AG09319 (cell line): ENCODE data around the gene HIVEP1.

ENCODE experiments used
- DNase-seq: peaks from one replicate; pipeline ENCODE4 v3.0.0-alpha.2; 2010; ENCODE audit warnings: low read depth; ENCODE audit errors: extremely low read depth
- TF ChIP-seq, protein P1 (sequence below): IDR thresholded peaks from 2 replicates; pipeline ENCODE4 v1.5.1; 2011; ENCODE audit warnings: low read depth, mild to moderate bottlenecking, inconsistent platforms, low read length, moderate library complexity

Gene HIVEP1

DNA sequence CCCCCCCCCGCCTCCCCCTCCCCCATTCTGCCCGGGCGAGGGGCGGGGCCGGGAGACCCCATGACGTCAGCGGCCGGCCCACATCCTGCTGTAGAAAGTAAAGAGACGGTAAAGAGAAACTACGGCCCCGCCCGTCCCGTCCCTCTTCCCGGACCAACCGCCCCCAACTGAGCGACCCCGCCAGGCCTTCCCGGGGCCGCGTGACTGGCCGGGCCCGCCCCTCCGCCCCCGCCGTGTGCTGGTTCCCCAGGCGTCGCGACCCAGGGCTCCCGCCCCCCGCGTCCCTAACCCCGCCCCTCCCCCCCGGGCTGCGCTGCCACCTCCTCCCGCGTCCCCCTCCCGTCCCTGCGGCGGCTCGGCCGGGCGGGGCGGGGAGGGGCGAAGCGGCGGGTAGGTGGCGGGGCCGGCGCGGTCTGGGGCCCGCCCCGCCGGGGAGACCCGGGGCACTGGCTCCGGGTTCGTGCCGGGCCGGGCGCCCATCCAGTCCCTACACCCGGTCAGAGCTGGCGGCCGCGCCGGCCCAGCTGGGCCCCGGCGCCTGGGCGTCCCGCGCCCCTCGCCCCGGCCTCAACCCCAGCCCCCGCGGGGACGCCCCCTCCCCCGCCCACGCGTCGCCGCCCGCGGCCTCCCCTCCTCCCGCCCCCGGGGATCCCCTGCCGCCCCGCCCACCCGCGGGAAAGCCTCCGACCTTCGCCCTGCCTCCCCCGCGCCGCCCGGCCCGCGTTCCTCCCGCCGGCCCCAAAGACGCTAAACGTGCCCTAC is 655 bp upstream of the HIVEP1 start:
- peak; percentile 96 for DNase-seq
- TF ChIP-seq, protein P1, sequence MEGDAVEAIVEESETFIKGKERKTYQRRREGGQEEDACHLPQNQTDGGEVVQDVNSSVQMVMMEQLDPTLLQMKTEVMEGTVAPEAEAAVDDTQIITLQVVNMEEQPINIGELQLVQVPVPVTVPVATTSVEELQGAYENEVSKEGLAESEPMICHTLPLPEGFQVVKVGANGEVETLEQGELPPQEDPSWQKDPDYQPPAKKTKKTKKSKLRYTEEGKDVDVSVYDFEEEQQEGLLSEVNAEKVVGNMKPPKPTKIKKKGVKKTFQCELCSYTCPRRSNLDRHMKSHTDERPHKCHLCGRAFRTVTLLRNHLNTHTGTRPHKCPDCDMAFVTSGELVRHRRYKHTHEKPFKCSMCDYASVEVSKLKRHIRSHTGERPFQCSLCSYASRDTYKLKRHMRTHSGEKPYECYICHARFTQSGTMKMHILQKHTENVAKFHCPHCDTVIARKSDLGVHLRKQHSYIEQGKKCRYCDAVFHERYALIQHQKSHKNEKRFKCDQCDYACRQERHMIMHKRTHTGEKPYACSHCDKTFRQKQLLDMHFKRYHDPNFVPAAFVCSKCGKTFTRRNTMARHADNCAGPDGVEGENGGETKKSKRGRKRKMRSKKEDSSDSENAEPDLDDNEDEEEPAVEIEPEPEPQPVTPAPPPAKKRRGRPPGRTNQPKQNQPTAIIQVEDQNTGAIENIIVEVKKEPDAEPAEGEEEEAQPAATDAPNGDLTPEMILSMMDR, result no peak

DNA sequence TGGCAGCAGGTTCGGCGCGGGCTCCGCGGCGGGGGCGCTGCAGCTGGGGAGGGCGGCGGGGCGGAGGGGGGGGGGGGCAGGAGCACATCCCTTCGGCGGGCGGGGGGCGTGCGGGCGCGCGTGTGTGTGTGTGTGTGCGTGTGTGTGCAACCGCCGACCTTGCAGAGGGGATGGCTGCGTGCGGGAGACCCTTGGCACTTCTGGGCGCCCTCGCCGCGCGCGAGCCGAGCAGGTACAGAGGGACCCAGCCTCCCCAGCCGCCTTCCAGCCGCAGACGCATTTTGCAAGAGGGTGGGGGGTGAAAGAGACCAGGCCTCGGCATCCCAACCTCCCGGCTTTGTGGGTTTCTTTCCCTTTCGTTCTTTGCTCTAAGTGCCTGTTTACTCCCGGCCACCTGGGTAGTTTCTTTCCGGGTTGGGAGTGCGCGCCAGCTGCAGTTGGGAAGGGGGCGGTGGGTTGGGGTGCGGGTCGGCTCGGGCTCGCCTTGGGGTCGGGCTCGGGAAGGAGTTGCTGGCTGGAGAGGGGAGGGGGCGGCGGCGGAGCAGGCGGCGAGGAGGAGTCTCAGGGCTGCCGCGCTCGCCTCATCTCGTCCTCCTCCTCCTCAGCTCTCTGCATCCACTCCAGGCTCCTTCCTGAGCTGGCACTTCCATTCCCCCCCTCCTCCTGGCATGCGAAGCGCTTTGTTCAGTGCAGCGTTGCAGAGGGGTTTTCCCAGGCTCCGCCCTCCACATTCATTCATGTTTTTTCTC is 620 bp downstream of the HIVEP1 start:
- DNase-seq, result no peak
- TF ChIP-seq, protein P1, result no peak

DNA sequence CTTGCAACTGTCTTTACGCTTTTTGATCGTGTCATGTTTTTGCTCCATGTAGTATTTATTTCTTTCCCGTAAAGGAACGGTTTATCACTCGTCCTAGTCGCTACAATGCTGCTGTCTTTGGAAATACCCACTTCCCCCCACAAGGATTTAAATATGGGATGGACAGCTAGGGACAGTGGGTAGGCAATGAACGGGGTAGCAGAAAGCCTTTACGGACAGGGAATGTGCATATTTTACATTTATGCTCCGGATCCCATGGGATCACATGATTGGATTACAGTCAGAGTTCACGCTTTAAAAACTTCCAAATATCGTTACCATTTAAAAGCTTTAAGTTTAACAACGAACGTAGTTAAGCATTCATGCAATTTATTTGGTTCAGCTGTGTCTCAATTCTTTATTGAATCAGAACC is 1.2 kb downstream of the HIVEP1 start:
- no peak for DNase-seq
- TF ChIP-seq, protein P1, result no peak

DNA sequence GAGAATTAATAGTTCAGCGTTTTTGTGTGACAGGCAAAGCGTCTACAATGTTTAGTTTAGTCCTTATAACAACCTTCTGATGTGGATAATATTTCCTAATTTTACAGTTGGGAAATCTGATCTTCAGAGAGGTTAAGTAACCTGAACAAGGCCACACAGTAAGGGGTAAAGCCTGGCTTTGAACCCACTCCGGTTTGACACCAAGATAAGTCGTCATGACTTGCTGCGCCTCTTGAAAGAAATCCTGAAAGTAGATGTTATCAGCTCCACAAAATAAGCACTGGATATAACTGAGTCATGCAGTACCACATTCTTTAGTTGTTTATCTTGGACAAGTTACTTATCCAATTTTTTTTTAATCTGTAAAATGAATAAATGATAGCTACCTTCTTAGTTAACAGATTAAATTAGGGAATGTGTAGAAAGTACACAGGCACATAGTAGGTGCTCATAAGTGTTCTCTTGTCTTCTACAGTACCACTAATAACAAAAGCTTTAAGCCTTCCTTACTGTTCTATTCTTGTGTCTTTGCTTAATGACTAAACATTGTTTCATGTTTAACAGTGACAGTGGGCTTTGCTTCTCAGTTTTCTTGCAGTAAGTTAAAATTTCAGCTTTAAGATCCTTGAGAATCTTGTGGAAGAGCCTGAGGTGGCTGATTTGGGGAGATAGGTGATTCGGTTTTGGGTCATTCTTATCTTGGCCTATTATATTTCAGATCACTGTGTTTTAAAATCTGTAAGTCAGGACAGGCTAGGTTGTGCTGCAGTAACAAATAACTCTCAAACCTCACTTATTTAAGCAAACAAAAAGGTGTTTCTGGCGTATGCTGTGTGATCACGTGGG is 2.1 kb downstream of the HIVEP1 start:
- TF ChIP-seq, protein P1, result no peak
- no peak for DNase-seq

DNA sequence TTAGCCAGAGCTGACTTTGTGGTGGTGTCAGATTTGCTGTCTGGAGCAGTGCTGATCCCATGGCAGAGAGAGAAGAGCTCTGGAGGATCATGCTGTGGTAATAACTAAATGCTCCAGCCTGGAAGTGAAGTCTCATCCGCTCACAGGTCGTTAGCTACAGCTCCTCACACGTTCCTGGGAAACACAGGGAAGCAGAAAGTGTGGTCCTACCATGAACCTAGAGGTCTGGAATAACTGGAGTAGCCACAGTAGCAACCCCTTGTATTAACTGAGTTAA is 2.7 kb downstream of the HIVEP1 start:
- TF ChIP-seq, protein P1, result no peak
- no peak for DNase-seq

DNA sequence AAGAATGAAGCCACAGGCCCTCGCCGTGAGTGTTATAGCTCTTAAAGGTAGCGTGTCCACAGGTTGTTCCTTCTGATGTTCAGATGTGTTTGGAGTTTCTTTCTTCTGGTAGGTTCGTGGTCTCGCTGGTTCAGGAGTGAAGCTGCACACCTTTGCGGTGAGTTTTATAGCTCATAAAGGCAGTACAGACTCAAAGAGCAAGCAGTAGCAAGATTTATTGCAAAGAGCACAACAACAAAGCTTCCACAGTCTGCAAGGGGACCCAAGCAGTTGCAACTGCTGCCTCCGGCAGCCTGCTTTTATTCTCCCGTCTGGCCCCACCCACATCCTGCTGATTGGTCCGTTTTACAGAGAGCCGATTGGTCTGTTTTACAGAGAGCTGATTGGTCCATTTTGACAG is 5.2 kb downstream of the HIVEP1 start:
- DNase-seq, result no peak
- TF ChIP-seq, protein P1, result no peak
